NT2/D1 (cell line): Measurements from ENCODE around the gene ACTR1A.

Source experiments
- DNase-seq: peaks from one replicate; pipeline ENCODE4 v3.0.0-alpha.2; 2011; ENCODE audit warnings: low read depth, low spot score
- H3K27me3 ChIP-seq: 2 replicates; pipeline ENCODE4 v1.6.0; 2011; ENCODE audit warnings: mild to moderate bottlenecking; ENCODE audit not compliant: insufficient read length, insufficient read depth
- H3K36me3 ChIP-seq: 2 replicates; pipeline ENCODE4 v1.6.1; 2011; ENCODE audit warnings: mild to moderate bottlenecking, low read length, mixed read lengths; ENCODE audit not compliant: insufficient read depth, insufficient read length
- H3K4me1 ChIP-seq: 2 replicates; pipeline ENCODE4 v1.5.1; 2011; ENCODE audit not compliant: insufficient read depth, insufficient read length
- H3K4me3 ChIP-seq: 2 replicates; pipeline ENCODE4 v1.5.1; 2011; ENCODE audit warnings: low read depth; ENCODE audit not compliant: insufficient read length
- H3K9ac ChIP-seq: 2 replicates; pipeline ENCODE4 v1.6.0; 2011; ENCODE audit warnings: low read depth; ENCODE audit not compliant: insufficient read length
- H3K9me3 ChIP-seq: 2 replicates; pipeline ENCODE4 v1.5.1; 2011; ENCODE audit warnings: mild to moderate bottlenecking, low read length; ENCODE audit not compliant: insufficient read depth
- SUZ12 ChIP-seq: IDR thresholded peaks from 2 replicates; pipeline ENCODE4 v1.6.1; 2011; ENCODE audit not compliant: insufficient read length, insufficient read depth; ENCODE audit errors: extremely low read depth
- YY1 ChIP-seq: IDR thresholded peaks from 2 replicates; pipeline ENCODE4 v1.6.1; 2011; ENCODE audit not compliant: insufficient read length, insufficient read depth
- ZNF274 ChIP-seq: IDR thresholded peaks from 2 replicates; pipeline ENCODE4 v1.6.1; 2011; ENCODE audit warnings: mild to moderate bottlenecking, low read depth, low read length

Gene ACTR1A

DNA sequence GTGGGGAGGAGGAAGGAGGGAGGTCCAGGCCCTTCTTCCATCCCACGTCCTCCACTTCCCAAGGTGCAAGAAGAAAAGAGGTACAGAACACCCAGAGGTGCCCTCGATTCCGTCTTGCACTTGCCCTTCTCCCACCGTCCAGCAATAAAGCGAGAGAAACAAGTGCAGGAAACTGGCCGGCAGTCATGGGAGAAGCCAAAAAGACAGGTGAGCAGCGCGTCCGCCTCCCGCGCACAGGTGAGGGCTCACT, 52.5 kb downstream of the ACTR1A start:
- H3K36me3 ChIP-seq, result peaks cover 5% of the 10 kb centered on the region
- H3K9me3 ChIP-seq, result no peaks in the 10 kb centered on the region
- H3K27me3 ChIP-seq, result no peaks in the 10 kb centered on the region
- no peak for TF ChIP-seq ZNF274
- peak overlapping the region; percentile 84 for H3K4me3 ChIP-seq
- peak overlapping the region; percentile 94 for H3K9ac ChIP-seq
- DNase-seq, result no peak
- peaks cover 6% of the 10 kb centered on the region for H3K4me1 ChIP-seq

DNA sequence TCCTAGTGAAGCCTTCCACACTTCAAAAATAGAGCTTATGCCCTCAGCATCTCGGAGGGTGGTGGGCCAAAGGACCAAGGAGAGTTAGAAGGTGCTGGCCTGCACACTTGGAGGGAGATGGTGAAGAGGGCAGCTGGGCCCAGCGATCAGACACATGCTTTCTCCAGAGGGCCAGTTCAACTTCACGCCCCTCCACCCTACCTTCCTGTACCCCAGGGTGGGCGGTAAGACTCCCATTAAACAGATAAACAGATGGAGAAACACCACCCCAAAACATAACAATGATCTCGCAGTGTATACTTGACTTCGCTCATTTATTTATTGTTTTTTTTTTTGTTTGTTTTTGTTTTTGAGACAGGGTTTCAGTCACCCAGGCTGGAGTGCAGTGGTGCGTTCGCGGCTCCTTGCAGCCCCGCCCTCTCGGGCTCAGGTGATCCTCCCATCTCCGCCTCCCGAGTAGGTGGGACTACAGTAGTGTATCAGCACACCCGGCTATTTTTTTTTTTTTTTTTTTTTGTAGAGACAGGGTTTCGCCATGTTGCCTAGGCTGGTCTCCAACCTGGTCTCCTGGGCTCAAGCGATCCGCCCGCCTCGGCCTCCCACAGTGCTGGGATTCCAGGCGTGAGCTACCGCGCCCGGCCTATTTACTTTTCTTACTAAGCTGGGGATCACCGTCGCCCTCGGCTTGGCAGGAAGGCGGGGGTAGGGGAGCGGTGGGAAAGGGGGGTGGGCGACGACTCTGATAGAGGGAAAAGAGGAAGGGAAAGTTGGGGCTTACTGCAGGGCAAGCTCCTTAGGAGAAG, 53.0 kb downstream of the ACTR1A start:
- Histone ChIP-seq H3K9ac (peak overlapping the region; percentile 94), H3K36me3 (peaks cover 5% of the 10 kb centered on the region), H3K4me3 (peak overlapping the region; percentile 84), H3K4me1 (peaks cover 6% of the 10 kb centered on the region), H3K27me3 (no peaks in the 10 kb centered on the region), H3K9me3 (no peaks in the 10 kb centered on the region)
- TF ChIP-seq ZNF274 (no peak), YY1 (no peak), SUZ12 (no peak)
- no peak for DNase-seq

DNA sequence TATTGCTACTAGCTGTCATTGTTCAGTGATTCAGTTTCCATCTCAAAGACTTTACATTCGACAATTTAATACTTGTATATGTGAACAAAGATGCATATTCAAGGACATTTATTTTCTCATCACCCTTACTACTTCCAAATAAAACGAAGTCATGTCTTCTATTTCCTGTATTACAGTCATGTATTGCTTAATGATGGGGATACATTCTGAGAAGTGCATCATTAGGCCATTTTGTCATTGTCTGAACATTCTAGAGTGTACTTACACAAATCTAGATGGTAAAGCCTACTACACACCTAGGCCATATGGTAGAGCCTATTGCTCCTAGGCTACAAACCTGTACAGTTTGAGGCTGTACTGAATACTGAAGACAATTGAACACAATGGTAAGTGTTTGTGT, 57.7 kb downstream of the ACTR1A start:
- Histone ChIP-seq H3K9ac (no peak overlapping the region), H3K9me3 (no peaks in the 10 kb centered on the region), H3K4me1 (no peaks in the 10 kb centered on the region), H3K36me3 (no peaks in the 10 kb centered on the region), H3K4me3 (no peak overlapping the region), H3K27me3 (no peaks in the 10 kb centered on the region)
- no peak for TF ChIP-seq YY1
- no peak for TF ChIP-seq ZNF274
- no peak for TF ChIP-seq SUZ12
- no peak for DNase-seq

DNA sequence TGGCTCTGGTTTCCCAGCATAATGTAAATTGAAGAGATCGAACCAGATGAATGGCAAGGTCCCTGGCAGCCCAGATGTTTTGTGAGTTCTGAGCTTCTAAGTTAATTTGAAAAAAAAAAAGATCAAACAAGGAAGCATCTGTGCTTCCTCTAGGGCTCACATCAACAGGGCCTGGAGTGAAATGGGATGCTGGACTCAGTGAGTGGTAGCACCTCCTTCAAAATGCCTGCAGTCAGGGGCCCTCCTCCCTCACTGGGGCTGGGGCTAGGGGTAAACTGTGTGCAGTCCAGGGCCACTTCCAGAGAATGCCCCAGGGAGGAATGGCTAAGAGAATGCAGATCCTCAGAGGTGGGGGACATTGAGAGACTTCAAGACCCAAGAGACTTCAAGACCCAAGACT, 64.1 kb downstream of the ACTR1A start:
- H3K9me3 ChIP-seq, result no peaks in the 10 kb centered on the region
- H3K4me3 ChIP-seq, result no peak overlapping the region
- TF ChIP-seq SUZ12 (no peak), YY1 (no peak), ZNF274 (no peak)
- no peak overlapping the region for H3K9ac ChIP-seq
- no peak for DNase-seq
- H3K36me3 ChIP-seq, result no peaks in the 10 kb centered on the region
- peaks cover 30% of the 10 kb centered on the region for H3K27me3 ChIP-seq
- peaks cover 8% of the 10 kb centered on the region for H3K4me1 ChIP-seq

DNA sequence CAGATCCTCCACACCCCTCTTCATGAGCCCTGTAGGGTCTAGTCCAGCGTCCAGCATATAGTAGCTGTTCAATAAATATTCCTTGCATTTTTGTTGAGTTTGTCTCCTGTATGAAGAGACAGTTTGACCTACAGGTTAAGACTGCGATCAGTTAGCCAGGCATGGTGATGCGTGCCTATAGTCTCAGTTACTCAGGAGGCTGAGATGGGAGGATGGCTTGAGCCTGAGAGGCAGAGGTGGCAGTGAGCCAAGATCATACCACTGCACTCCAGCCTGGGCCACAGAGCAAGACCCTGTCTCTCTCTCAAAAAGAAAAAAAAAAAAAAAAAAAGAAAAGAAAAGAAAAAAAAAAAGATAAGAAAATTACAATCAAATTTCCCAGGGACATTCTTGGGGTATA, 65.0 kb downstream of the ACTR1A start:
- Histone ChIP-seq H3K4me3 (no peak overlapping the region), H3K36me3 (no peaks in the 10 kb centered on the region), H3K4me1 (peaks cover 8% of the 10 kb centered on the region), H3K9me3 (no peaks in the 10 kb centered on the region), H3K9ac (no peak overlapping the region), H3K27me3 (peaks cover 35% of the 10 kb centered on the region)
- DNase-seq, result no peak
- no peak for TF ChIP-seq YY1
- TF ChIP-seq SUZ12, result no peak
- TF ChIP-seq ZNF274, result no peak

DNA sequence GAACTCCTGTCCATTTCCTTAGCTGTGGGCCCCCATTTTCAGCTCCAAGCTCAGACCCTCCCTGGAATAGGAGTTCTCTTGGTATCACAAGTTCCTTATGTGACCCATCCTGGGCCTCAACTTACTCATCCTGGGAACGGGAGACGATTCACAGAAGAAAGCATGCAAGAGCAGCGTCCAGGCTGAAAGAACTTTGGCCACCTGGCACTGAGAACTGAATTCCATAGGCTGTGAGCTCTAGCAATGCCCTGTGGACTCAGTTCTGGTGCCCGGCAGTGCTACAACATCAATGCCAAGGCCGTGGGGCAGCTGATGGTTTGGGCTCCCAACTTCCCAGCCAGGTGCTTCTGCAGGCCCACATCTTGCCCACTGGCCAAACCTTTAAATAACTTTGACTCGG, 66.2 kb downstream of the ACTR1A start:
- no peak for DNase-seq
- no peak overlapping the region for H3K9ac ChIP-seq
- H3K4me3 ChIP-seq, result no peak overlapping the region
- no peaks in the 10 kb centered on the region for H3K9me3 ChIP-seq
- H3K27me3 ChIP-seq, result peaks cover 35% of the 10 kb centered on the region
- no peak for TF ChIP-seq YY1
- no peak for TF ChIP-seq ZNF274
- TF ChIP-seq SUZ12, result no peak
- no peaks in the 10 kb centered on the region for H3K36me3 ChIP-seq
- H3K4me1 ChIP-seq, result peaks cover 8% of the 10 kb centered on the region

DNA sequence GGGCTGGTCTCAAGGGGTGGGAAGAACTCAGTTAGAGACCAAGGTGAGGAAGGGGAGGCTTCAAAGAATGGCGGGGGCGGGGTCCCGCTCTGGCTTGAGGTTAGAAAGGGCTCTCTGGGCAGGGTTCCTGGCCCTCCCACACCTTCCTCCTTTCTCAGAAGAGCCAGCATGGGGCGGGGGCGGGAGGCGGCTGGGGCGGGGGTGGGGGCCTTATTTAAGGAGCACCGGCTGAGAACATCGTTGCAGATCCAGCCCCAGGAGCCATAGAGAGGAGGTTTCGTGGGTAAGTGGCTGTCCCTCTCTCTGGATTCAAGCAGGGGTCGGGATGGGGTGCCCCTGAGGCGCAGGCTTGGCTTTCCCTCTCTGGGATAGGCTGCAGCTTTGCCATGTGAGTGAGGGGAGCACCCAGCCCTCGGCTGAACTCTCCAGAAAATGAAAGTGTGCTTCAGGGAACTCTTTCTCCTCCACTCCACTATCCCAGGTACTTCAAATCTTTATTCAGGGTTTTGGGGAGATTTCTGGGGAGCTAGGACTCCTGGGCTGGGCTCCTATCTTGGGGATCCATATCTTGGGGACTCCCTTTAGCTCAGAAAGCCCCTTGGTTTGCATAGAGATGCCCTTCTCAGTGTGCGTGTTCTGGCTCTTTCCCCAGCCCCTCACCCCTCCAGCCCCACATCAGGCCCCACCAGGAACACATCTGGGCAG, 66.8 kb downstream of the ACTR1A start:
- Histone ChIP-seq H3K9me3 (no peaks in the 10 kb centered on the region), H3K27me3 (peaks cover 35% of the 10 kb centered on the region), H3K9ac (peak overlapping the region; percentile 56), H3K4me1 (peaks cover 8% of the 10 kb centered on the region), H3K36me3 (no peaks in the 10 kb centered on the region), H3K4me3 (peak overlapping the region; percentile 6)
- DNase-seq, result no peak
- no peak for TF ChIP-seq YY1
- no peak for TF ChIP-seq SUZ12
- no peak for TF ChIP-seq ZNF274
